Liver (tissue), 9 donors: Measurements from ENCODE around the gene CD7. TPM values are rescaled to one million over a fixed set of nuclear protein-coding genes. Genes with fewer than 3 reads are reported as not detected.
A peak's percentile ranks its signal among the peaks of the same experiment; 100 is the strongest.

Experiments
- DNase-seq: peaks from one replicate; pipeline ENCODE4 v3.0.0-alpha.2; 2017; ENCODE audit warnings: low spot score
- H3K27ac ChIP-seq, 2 donors: one replicate each; pipeline ENCODE4 v1.7.0; 2013; ENCODE audit warnings: inconsistent platforms in 2 of 2, low read length in 2 of 2, control low read depth in 1 of 2, low read depth in 1 of 2, mild to moderate bottlenecking in 1 of 2
- H3K27me3 ChIP-seq, 4 donors: one replicate each; pipeline versions ENCODE4 v1.6.1 to v1.7.0; 2013; ENCODE audit warnings: low read length in 3 of 4, inconsistent platforms in 1 of 4, mild to moderate bottlenecking in 1 of 4, moderate library complexity in 1 of 4; ENCODE audit not compliant: control insufficient read depth in 4 of 4, insufficient read depth in 4 of 4
- H3K36me3 ChIP-seq, 4 donors: one replicate each; pipeline versions ENCODE4 v1.6.1 to v1.7.0; 2013; ENCODE audit warnings: low read length in 3 of 4, mild to moderate bottlenecking in 3 of 4, low read depth in 1 of 4, moderate library complexity in 1 of 4; ENCODE audit not compliant: control insufficient read depth in 4 of 4, insufficient read depth in 3 of 4
- H3K4me1 ChIP-seq, 4 donors: one replicate each; pipeline versions ENCODE4 v1.6.1 to v1.7.0; 2013; ENCODE audit warnings: low read length in 3 of 4, mild to moderate bottlenecking in 3 of 4, moderate library complexity in 1 of 4; ENCODE audit not compliant: control insufficient read depth in 4 of 4, insufficient read depth in 4 of 4
- H3K4me3 ChIP-seq, 3 donors: one replicate each; pipeline versions ENCODE4 v1.6.1 to v1.7.0; 2013; ENCODE audit warnings: low read length in 3 of 3, control low read depth in 1 of 3, low read depth in 1 of 3, mild to moderate bottlenecking in 1 of 3
- H3K9ac ChIP-seq, 2 donors: one replicate each; pipeline ENCODE4 v1.7.0; 2013; ENCODE audit warnings: low read length in 2 of 2, mild to moderate bottlenecking in 2 of 2, moderate library complexity in 2 of 2, control low read depth in 1 of 2, low read depth in 1 of 2
- H3K9me3 ChIP-seq, 4 donors: one replicate each; pipeline versions ENCODE4 v1.6.1 to v1.7.0; 2013; ENCODE audit warnings: low read length in 3 of 4; ENCODE audit not compliant: control insufficient read depth in 4 of 4
- ATF3 ChIP-seq: IDR thresholded peaks from 2 replicates; pipeline ENCODE4 v1.6.1; 2016; ENCODE audit warnings: antibody characterized with exemption
- CTCF ChIP-seq: fragments of 150-350 bp; IDR thresholded peaks from 2 replicates; pipeline ENCODE4 v1.5.1; 2017; ENCODE audit warnings: improper control_type of control experiment, low read depth, low read length; ENCODE audit not compliant: missing input control
- GABPA ChIP-seq, 2 donors: IDR thresholded peaks in 1 of 2; conservative IDR thresholded peaks in 1 of 2; 2 replicates each; pipeline ENCODE4 v1.6.1; 2016; ENCODE audit warnings: antibody characterized with exemption in 2 of 2, mild to moderate bottlenecking in 1 of 2, moderate library complexity in 1 of 2
- HNF4A ChIP-seq, 2 donors: conservative IDR thresholded peaks; 2 replicates each; pipeline ENCODE4 v1.6.1; 2016; ENCODE audit warnings: antibody characterized with exemption in 2 of 2, mild to moderate bottlenecking in 2 of 2
- MAX ChIP-seq: IDR thresholded peaks from 2 replicates; pipeline ENCODE4 v1.6.1; 2016; ENCODE audit warnings: antibody characterized with exemption
- RAD21 ChIP-seq, 2 donors: IDR thresholded peaks; 2 replicates each; pipeline ENCODE4 v1.6.1; 2016; ENCODE audit warnings: antibody characterized with exemption in 2 of 2, mild to moderate bottlenecking in 2 of 2
- REST ChIP-seq: IDR thresholded peaks from 2 replicates; pipeline ENCODE4 v1.6.1; 2016; ENCODE audit warnings: antibody characterized with exemption, mild to moderate bottlenecking
- RXRA ChIP-seq, 2 donors: IDR thresholded peaks; 2 replicates each; pipeline ENCODE4 v1.6.1; 2017 to 2018; ENCODE audit warnings: antibody characterized with exemption in 2 of 2, mild to moderate bottlenecking in 1 of 2
- SP1 ChIP-seq: IDR thresholded peaks from 2 replicates; pipeline ENCODE4 v1.6.1; 2018; ENCODE audit warnings: antibody characterized with exemption, mild to moderate bottlenecking
- YY1 ChIP-seq: IDR thresholded peaks from 2 replicates; pipeline ENCODE4 v1.6.1; 2016; ENCODE audit warnings: antibody characterized with exemption, mild to moderate bottlenecking
- ZBTB33 ChIP-seq: IDR thresholded peaks from 2 replicates; pipeline ENCODE4 v1.6.1; 2016; ENCODE audit warnings: antibody characterized with exemption
- WGBS: extraction: QIAGEN DNeasy Blood & Tissue Kit; methylation state at CpG from one replicate; pipeline ENCODE4 v1.1.7; 2013; 5-methylcytosine and 5-hydroxymethylcytosine counted together
- polyA plus RNA-seq, 2 donors: library from polyadenylated mRNA; stranded (reverse) in 1 of 2; unstranded in 1 of 2; fragments of 200-250 nt in 1 of 2; fragments of >200 nt in 1 of 2; fragmentation: Nextera tagmentation in 1 of 2; extraction: Ambion mirVana in 1 of 2; gene quantifications; one replicate each; pipeline versions ENCODE4 v1.2.1 to v1.2.3, GENCODE V29; 2013 to 2015
- total RNA-seq, 2 donors: library from RNA; depleted of rRNA; stranded (reverse); fragments of >200 nt; gene quantifications; one replicate each; pipeline ENCODE4 v1.2.3, GENCODE V29; 2014
- donor health status: healthy.
- donor health status: healthy.
- donor health status: healthy.
- donor health status: healthy.
- donor health status: healthy.

CD7 gene
- total and polyA plus RNA-seq, 4 donors = 1.0 to 1.5 (median 1.4) TPM

GRCh38 chr17:82353484-82353883 is 36.1 kb upstream of the CD7 start:
- Histone ChIP-seq H3K27me3 (no peaks in the 10 kb centered on the region), H3K4me3 (no peak overlapping the region), H3K4me1 (peaks cover 0 to 4% (median under 1%) of the 10 kb centered on the region in 4 donors), H3K27ac (no peak overlapping the region), H3K9me3 (no peaks in the 10 kb centered on the region), H3K9ac (no peak overlapping the region), H3K36me3 (no peaks in the 10 kb centered on the region)
- WGBS = 90% methylated on average over 8 of the region's 8 CpGs
- TF ChIP-seq ATF3 (no peak), ZBTB33 (no peak), GABPA (IDR thresholded peaks at IDR 0.05 in 1 of 2, conservative IDR thresholded peaks at IDR 0.05 in 1 of 2) (no peak), RXRA (IDR thresholded peaks at IDR 0.05) (no peak), CTCF (no peak), MAX (no peak), SP1 (no peak)
- DNase-seq = no peak

- H3K4me1 ChIP-seq = peaks cover 0 to 4% (median 1%) of the 10 kb centered on the region in 4 donors
- H3K27me3 ChIP-seq = no peaks in the 10 kb centered on the region
- DNase-seq = peak; percentile 86
- no peak for TF ChIP-seq GABPA (IDR thresholded peaks at IDR 0.05 in 1 of 2, conservative IDR thresholded peaks at IDR 0.05 in 1 of 2)
- peak; percentile 91 to 98 for TF ChIP-seq RAD21 (IDR thresholded peaks at IDR 0.05)
- TF ChIP-seq YY1 = no peak
- TF ChIP-seq CTCF = peak; percentile 97
- peak; percentile 73 for TF ChIP-seq REST
- TF ChIP-seq SP1 = no peak
- no peak for TF ChIP-seq HNF4A (conservative IDR thresholded peaks at IDR 0.05)
- no peak for TF ChIP-seq MAX
- no peak overlapping the region for H3K4me3 ChIP-seq
- H3K27ac ChIP-seq = no peak overlapping the region
- WGBS = 43% methylated on average over 26 of the region's 26 CpGs
- no peak overlapping the region for H3K9ac ChIP-seq
- H3K9me3 ChIP-seq = no peaks in the 10 kb centered on the region
- no peaks in the 10 kb centered on the region for H3K36me3 ChIP-seq
Observed at GRCh38 chr17:82351713-82352488, 34.5 kb upstream of the CD7 start.
